ENCODE results near the gene SRRM3. TPM values are rescaled to one million over a fixed set of nuclear protein-coding genes. Genes with fewer than 3 reads are reported as not detected.

SRRM3 gene
- total RNA-seq, 1 donor, result 0.18 TPM

DNA sequence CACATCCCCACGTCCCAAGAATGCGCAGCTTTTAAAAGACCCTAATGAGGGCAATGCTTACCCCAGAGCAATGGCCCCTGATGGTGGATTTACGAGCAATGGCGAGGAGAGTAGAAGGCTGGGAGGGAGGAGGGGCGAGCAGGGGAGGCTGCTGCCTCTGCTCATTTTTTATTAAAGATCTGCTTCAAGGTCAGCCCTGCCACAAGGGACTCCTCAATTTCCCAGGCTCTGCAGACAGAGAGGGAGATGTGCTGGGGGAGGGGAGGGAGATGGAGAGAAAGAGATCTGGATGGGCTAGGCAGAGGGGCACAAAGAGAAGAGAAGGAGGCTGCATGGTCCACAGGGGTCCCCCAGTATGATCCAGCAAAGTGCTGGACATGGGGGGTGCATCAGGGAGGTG, 7.8 kb upstream of the SRRM3 start:
- no peak for DNase-seq (ENCODE audit: low read depth)
- no peak overlapping the region for H3K4me3 ChIP-seq (ENCODE audit: low read depth, low read length)
- TF ChIP-seq, protein P1, sequence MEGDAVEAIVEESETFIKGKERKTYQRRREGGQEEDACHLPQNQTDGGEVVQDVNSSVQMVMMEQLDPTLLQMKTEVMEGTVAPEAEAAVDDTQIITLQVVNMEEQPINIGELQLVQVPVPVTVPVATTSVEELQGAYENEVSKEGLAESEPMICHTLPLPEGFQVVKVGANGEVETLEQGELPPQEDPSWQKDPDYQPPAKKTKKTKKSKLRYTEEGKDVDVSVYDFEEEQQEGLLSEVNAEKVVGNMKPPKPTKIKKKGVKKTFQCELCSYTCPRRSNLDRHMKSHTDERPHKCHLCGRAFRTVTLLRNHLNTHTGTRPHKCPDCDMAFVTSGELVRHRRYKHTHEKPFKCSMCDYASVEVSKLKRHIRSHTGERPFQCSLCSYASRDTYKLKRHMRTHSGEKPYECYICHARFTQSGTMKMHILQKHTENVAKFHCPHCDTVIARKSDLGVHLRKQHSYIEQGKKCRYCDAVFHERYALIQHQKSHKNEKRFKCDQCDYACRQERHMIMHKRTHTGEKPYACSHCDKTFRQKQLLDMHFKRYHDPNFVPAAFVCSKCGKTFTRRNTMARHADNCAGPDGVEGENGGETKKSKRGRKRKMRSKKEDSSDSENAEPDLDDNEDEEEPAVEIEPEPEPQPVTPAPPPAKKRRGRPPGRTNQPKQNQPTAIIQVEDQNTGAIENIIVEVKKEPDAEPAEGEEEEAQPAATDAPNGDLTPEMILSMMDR (IDR thresholded peaks at IDR 0.05; ENCODE audit: insufficient read depth, low read length), result no peak

DNA sequence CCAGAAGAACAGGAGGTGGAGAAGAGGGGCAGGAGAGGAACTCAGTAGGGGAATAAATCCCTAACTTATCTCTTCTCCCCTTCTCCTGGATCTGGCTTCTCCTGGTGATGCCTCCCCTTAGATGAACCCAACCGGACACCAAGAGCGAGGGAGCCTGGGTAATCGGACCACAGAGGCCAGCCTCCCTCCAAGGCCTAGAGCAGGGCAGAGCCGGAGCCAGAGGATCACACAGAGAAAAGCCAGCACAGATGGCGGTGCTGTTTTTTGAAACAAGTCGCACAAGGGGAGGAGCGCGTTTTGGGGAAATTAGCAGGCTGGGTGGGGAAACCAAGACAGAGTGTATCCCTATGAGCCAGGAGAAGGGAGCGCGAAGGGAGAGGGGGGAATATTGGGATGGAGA, 4.9 kb upstream of the SRRM3 start:
- DNase-seq (ENCODE audit: low read depth), result no peak

DNA sequence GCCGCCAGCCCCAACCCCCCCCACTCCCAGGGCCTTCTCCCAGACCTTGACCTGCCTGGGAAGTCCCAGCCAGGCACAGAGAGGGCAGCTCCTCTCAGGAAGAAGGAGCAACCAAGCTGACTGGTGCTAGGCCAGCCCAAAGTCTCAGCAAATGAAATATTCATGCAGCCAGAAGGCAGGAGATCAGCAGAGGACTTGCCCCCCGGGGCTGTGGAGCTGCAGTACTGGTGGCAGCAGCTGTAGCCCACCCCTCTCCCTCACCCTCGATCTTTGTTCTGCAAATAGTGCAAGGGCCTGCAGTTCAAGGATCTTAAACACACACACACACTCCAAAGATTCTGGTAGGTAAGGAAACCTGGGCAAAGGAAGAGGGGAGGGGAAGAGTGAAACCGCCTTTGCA, 3.5 kb upstream of the SRRM3 start:
- no peak for DNase-seq (ENCODE audit: low read depth)
- H3K4me3 ChIP-seq (ENCODE audit: low read depth, low read length), result no peak overlapping the region
- TF ChIP-seq, protein P1 (IDR thresholded peaks at IDR 0.05; ENCODE audit: insufficient read depth, low read length), result no peak

More for the DNA sequence above, 4.9 kb upstream of the SRRM3 start:
- TF ChIP-seq, protein P1 (IDR thresholded peaks at IDR 0.05; ENCODE audit: insufficient read depth, low read length), result no peak
- no peak overlapping the region for H3K4me3 ChIP-seq (ENCODE audit: low read depth, low read length)

DNA sequence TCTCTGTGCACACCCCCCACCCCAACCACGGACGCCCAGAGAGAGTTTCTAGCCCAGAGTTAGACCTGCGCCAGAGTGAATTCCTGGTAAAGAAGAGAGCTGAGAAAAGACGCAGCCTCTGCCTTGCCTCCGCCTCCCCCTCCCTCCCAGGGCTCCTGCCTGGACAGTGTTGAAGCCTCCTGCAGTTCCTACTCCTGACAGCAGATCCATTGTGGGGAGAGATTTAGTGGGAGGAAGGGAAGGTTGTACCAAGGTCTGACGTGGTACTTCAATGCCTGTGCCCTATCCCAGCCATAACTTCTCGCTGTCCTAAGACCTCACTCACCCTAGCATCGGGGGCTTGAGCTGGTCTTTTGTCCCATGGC, 952 bp downstream of the SRRM3 start:
- no peak for DNase-seq (ENCODE audit: low read depth)
- TF ChIP-seq, protein P1 (IDR thresholded peaks at IDR 0.05; ENCODE audit: insufficient read depth, low read length), result no peak

DNA sequence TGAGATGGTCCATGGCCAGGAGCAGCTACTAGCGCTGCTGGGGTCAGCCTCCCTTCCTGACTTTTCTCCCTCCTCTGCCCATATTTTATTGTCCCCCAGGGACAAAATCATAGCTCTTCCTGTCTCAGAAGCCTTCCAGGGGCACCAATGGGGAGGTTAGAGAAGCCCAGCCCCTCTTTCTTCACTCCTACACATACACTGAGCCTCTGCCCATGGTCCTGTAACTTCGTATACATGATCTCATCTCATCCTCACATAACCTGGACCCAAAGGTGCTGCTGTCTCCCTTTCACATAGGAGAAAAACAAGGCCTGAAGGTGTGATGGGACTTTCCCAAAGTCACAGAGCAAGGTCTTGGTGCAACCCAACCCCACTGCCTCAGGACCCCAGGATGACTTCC, 2.5 kb downstream of the SRRM3 start:
- TF ChIP-seq, protein P1 (IDR thresholded peaks at IDR 0.05; ENCODE audit: insufficient read depth, low read length), result no peak
- no peak for DNase-seq (ENCODE audit: low read depth)
- H3K4me3 ChIP-seq (ENCODE audit: low read depth, low read length), result no peak overlapping the region

More for the DNA sequence above, 952 bp downstream of the SRRM3 start:
- H3K4me3 ChIP-seq (ENCODE audit: low read depth, low read length), result no peak overlapping the region

DNA sequence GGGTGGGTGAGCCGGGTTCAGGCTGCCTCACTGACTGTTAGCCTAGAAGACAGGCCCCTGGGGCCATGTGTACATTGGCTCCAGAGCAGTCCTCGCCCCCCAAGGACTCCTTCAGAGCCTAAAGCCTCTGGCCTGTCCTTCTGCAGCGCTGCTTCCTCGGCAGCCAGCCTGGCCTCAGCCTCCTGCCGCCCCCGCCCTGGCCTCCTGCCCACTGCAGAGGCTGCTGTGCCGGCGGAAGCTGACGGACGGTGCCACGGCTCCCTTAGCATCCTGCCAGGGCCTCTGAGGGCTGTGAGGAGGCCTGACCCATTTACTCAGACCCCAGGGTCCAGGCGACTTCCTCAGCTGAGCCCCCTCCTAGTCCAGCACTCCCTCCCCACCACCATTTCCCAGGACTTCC, 4.9 kb downstream of the SRRM3 start:
- H3K4me3 ChIP-seq (ENCODE audit: low read depth, low read length), result no peak overlapping the region
- DNase-seq (ENCODE audit: low read depth), result no peak
- TF ChIP-seq, protein P1 (IDR thresholded peaks at IDR 0.05; ENCODE audit: insufficient read depth, low read length), result no peak

DNA sequence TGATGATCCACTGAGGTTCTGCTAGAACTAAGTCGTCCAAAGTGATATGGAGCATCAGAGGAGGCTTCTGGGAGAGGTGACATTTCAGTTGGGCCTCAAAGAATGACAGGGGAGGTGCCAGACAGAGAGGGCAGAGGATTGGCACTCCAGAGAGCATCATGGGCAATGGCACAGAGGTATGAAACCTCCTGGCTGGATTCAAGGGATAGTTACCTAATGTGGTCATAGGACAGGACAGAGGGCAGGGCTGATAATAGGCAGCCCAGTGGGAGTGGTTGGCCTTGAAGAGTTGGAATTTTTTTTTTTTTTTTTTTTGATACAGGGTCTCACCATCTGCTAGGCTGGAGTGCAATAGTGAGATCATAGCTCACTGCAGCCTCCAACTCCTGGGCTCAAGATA, 7.6 kb downstream of the SRRM3 start:
- TF ChIP-seq, protein P1 (IDR thresholded peaks at IDR 0.05; ENCODE audit: insufficient read depth, low read length), result no peak
- DNase-seq (ENCODE audit: low read depth), result no peak
- no peak overlapping the region for H3K4me3 ChIP-seq (ENCODE audit: low read depth, low read length)
